ENCODE results near the gene ETS1. TPM values are rescaled to one million over a fixed set of nuclear protein-coding genes. Genes with fewer than 3 reads are reported as not detected.

Gene ETS1
- total and polyA plus RNA-seq, 11 donors, result 18.4 to 101 (median 45.3) TPM

DNA sequence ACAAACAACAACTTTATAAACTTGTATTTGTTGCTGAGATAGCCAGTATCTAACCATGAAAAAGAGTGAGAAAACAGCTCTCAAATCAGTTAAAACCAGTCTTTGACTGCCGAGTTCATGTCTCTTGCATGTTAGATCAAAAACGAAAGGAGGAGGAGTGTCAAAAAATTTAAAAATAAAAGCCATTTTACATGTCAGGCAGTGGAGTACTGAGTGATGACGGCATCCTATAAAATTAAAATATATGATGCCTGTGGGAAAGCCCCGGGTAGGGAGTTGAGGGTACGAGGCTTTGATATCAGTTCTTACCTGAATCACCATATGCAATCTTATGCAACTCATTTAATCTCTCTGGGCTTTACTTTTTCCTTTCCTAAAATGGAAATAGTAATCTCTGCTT is 117.3 kb downstream of the ETS1 start:
- Histone ChIP-seq H3K4me3 (no peak overlapping the region), H3K27ac (peak overlapping the region in 6 of 12 donors; percentile 1 to 83 (median 67)), H3K36me3 (peaks cover 0 to 95% (median 58%) of the 10 kb centered on the region in 9 donors), H3K9me3 (no peaks in the 10 kb centered on the region), H3K27me3 (no peaks in the 10 kb centered on the region), H3K4me1 (peaks cover 16 to 100% (median 90%) of the 10 kb centered on the region in 12 donors)
- WGBS, 4 donors, result 64 to 74% (median 72%) methylated on average over 5 of the region's 5 CpGs
- intact Hi-C loops (cut with DNase I), result loop anchor here in 3 of 10 donors (5.0 to 10.0 kb wide), 5 partner anchors 52 to 365 kb away; no protein-coding TSS in a partner anchor
- TF ChIP-seq, protein P1, sequence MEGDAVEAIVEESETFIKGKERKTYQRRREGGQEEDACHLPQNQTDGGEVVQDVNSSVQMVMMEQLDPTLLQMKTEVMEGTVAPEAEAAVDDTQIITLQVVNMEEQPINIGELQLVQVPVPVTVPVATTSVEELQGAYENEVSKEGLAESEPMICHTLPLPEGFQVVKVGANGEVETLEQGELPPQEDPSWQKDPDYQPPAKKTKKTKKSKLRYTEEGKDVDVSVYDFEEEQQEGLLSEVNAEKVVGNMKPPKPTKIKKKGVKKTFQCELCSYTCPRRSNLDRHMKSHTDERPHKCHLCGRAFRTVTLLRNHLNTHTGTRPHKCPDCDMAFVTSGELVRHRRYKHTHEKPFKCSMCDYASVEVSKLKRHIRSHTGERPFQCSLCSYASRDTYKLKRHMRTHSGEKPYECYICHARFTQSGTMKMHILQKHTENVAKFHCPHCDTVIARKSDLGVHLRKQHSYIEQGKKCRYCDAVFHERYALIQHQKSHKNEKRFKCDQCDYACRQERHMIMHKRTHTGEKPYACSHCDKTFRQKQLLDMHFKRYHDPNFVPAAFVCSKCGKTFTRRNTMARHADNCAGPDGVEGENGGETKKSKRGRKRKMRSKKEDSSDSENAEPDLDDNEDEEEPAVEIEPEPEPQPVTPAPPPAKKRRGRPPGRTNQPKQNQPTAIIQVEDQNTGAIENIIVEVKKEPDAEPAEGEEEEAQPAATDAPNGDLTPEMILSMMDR (IDR thresholded peaks at IDR 0.05), result no peak
- TF ChIP-seq POLR2A (IDR thresholded peaks at IDR 0.05), result no peak
- ATAC-seq (no peak), DNase-seq (no peak)

GRCh38 chr11:128469220-128469619 is 118.1 kb downstream of the ETS1 start:
- peaks cover 0 to 92% (median 58%) of the 10 kb centered on the region in 9 donors for H3K36me3 ChIP-seq
- no peaks in the 10 kb centered on the region for H3K27me3 ChIP-seq
- H3K9me3 ChIP-seq, result no peaks in the 10 kb centered on the region
- TF ChIP-seq POLR2A (IDR thresholded peaks at IDR 0.05), result no peak
- TF ChIP-seq, protein P1 (IDR thresholded peaks at IDR 0.05), result no peak
- H3K4me1 ChIP-seq, result peaks cover 14 to 100% (median 91%) of the 10 kb centered on the region in 12 donors
- intact Hi-C loops (cut with DNase I), result loop anchor here in 7 of 10 donors (5.0 to 10.0 kb wide), 10 partner anchors 33 to 177 kb away; no protein-coding TSS in a partner anchor
- DNase-seq (no peak), ATAC-seq (no peak)
- 56 to 70% (median 64%) methylated on average over 4 of the region's 4 CpGs for whole genome bisulfite sequencing, 4 donors
- no peak overlapping the region for H3K4me3 ChIP-seq
- H3K27ac ChIP-seq, result peak overlapping the region in 9 of 12 donors; percentile 63 to 83 (median 71)

DNA sequence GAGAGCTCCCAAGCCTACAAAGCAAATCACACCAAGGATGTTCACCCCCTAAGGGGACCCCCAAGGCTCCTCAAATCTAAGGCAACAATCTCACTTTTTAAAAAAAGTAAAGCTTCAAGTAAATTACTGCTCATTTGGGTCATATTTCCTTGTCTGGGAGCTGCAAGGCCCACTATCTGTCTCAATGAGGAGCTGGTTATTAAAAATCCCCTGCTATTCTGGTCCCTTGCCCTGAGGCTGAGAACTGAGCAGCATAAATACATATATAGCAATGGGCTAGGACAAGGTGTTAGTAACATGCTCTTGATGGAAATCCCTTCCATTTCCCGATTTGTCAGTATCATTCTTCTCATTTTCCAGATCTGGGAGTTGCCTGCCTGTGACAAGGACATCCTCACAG is 119.2 kb downstream of the ETS1 start:
- no peaks in the 10 kb centered on the region for H3K27me3 ChIP-seq
- H3K9me3 ChIP-seq, result no peaks in the 10 kb centered on the region
- H3K36me3 ChIP-seq, result peaks cover 0 to 89% (median 52%) of the 10 kb centered on the region in 9 donors
- TF ChIP-seq, protein P1 (IDR thresholded peaks at IDR 0.05), result no peak
- no peak for TF ChIP-seq POLR2A (IDR thresholded peaks at IDR 0.05)
- H3K27ac ChIP-seq, result peak overlapping the region in 11 of 12 donors; percentile 61 to 83 (median 71)
- peaks cover 14 to 99% (median 90%) of the 10 kb centered on the region in 12 donors for H3K4me1 ChIP-seq
- ATAC-seq (no peak), DNase-seq (no peak)
- 13 to 18% (median 16%) methylated on average over 1 of the region's 1 CpG for WGBS, 4 donors
- intact Hi-C loops (cut with DNase I), result loop anchor here in 7 of 10 donors (5.0 to 10.0 kb wide), 10 partner anchors 34 to 176 kb away; no protein-coding TSS in a partner anchor
- no peak overlapping the region for H3K4me3 ChIP-seq

GRCh38 chr11:128467610-128468041 is 119.7 kb downstream of the ETS1 start:
- H3K27me3 ChIP-seq, result no peaks in the 10 kb centered on the region
- peaks cover 14 to 99% (median 88%) of the 10 kb centered on the region in 12 donors for H3K4me1 ChIP-seq
- WGBS, 4 donors, result 24 to 32% (median 26%) methylated on average over 8 to 9 of the region's 9 CpGs

More at GRCh38 chr11:128467610-128468041, 119.7 kb downstream of the ETS1 start:
- peaks cover 0 to 89% (median 52%) of the 10 kb centered on the region in 9 donors for H3K36me3 ChIP-seq
- H3K9me3 ChIP-seq, result no peaks in the 10 kb centered on the region
- H3K4me3 ChIP-seq, result no peak overlapping the region
- TF ChIP-seq, protein P1 (IDR thresholded peaks at IDR 0.05), result peak in 4 of 12 donors; percentile 11 to 31 (median 13)
- TF ChIP-seq POLR2A (IDR thresholded peaks at IDR 0.05), result no peak
- intact Hi-C loops (cut with DNase I), result loop anchor here in 7 of 10 donors (5.0 to 10.0 kb wide), 10 partner anchors 35 to 175 kb away; no protein-coding TSS in a partner anchor
- ATAC-seq (peak; percentile 12 to 69 (median 42)), DNase-seq (peak in 3 of 5 donors; percentile 60 to 64 (median 60))
- peak overlapping the region in 11 of 12 donors; percentile 61 to 83 (median 71) for H3K27ac ChIP-seq

Data from heart left ventricle (tissue), 16 donors.